Measurements from ENCODE around the gene ZP4.
"Not testable (repeated sequence)": the region's sequence is repeated elsewhere in the genome, so short reads cannot be mapped to it uniquely, and the experiment has no call there.

The ZP4 gene

DNA sequence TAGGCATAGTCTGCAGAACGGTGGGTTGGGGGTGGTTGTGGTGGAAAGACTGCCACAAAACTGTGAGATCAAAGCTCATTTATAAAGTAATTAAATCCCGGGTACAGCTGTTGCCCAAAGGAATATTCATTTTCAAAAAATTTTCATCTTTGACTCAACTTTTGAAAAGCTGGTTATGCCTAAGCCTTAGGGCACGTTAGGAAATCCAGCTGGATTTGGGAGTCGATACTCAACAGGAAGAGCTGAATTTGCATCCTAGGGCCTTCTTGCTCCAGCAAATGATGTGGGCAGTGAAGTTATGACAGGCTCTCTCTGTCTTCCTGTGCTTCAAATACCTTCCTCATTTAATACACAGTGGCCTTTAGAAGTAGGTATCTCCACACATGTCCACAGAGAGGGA is 31.7 kb downstream of the ZP4 start:
- Mint-ChIP-seq H3K27ac (no peak overlapping the region), H3K4me1 (no peaks in the 10 kb centered on the region), H3K4me3 (no peak overlapping the region), H3K27me3 (peaks cover 5% of the 10 kb centered on the region), H3K9me3 (peaks cover 0 to 7% of the 10 kb centered on the region in 2 donors)
- no peak for DNase-seq
- ATAC-seq, result no peak

DNA sequence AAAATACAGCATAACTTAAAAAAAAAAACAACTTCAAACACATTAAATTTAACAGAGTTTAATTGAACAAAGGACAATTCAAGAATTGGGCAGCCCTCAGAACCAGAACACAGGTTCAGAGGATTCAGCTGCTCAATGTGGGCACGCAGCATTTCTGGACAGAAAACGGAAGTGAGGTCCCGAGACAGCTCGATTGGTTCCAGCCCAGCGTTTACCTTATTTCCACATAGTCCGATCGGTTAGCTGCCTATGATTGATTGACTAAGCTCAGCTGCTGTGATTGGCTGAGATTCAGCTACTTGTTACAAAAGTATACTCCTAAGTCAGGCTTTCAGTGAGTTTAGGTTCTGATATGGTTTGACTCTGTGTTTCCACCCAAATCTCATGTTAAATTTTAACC is 33.3 kb downstream of the ZP4 start:
- Mint-ChIP-seq H3K27ac (no peak overlapping the region), H3K4me3 (no peak overlapping the region), H3K27me3 (no peaks in the 10 kb centered on the region), H3K4me1 (no peaks in the 10 kb centered on the region), H3K9me3 (peaks cover 0 to 7% of the 10 kb centered on the region in 2 donors)
- DNase-seq (no peak), ATAC-seq (no peak)

DNA sequence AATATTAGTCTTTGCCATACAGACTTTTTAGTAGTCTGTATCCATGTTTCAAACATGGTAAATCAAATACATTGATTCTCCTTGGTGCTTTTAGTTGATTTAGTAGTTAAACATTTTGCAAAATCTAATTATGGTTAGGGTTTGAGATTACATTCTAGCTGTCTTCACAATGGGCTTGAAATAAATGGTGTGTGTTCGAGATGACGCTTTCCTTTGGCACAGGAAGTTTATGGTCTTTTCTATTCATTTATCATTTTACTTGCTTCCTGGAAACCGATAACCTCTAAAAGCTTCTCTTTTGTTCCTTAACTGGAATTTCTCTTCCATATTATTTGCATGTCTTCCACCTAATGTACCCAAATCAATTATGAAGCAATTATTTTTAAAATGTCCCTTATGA is 38.4 kb downstream of the ZP4 start:
- ATAC-seq (no peak), DNase-seq (no peak)
- Mint-ChIP-seq H3K4me1 (no peaks in the 10 kb centered on the region), H3K27ac (peak overlapping the region in 1 of 2 donors; percentile 20), H3K27me3 (no peaks in the 10 kb centered on the region), H3K9me3 (peaks cover 0 to 23% of the 10 kb centered on the region in 2 donors), H3K4me3 (no peak overlapping the region)

DNA sequence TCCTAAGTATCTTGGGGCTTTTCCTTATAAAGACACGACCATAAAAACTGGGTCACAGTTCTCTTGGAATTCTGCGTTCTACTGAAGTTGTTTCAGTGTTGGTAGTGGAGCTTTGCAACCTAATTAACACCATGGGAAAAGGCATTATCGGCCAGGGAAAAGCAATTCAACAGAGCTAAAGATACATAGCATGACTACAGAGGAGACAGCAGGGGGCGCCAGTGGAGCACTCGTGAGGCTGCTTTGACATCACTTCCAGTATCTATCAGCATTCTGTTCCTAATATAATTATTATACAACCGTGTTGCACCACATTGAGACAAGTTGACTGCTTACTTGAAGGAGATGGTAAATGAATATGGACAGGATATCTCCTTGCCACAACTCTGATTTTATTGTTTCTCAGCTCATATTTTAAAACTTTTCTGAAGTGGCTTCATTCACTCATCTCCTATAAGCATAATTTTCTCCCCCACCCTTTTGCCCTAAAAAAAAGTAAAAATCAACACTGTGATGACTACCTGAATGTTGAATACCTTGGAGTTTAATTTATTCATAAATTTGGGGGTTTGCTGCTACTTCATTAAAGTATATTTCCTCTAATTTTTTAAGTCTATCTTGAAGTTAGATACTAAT is 39.4 kb downstream of the ZP4 start:
- DNase-seq, result peak; percentile 5 to 11
- H3K27ac Mint-ChIP-seq, result no peak overlapping the region
- no peaks in the 10 kb centered on the region for H3K4me1 Mint-ChIP-seq
- no peak for ATAC-seq
- no peak overlapping the region for H3K4me3 Mint-ChIP-seq
- H3K9me3 Mint-ChIP-seq, result peaks cover 0 to 31% of the 10 kb centered on the region in 2 donors
- no peaks in the 10 kb centered on the region for H3K27me3 Mint-ChIP-seq

DNA sequence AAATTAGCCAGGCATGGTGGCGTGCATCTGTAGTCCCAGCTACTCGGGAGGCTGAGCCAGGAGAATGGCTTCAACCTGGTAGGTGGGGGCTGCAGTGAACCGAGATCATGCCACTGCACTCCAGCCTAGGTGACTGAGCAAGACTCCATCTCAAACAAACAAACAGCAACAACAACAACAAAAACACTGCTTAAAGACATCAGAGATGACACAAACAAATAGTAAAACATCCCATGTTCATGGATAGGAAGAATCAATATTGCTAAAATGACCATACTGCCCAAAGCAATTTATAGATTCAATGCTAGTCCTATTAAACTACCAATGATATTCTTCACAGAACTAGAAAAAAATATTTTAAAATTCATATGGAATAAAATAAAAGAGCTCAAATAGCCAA is 47.2 kb downstream of the ZP4 start:
- not testable (repeated sequence) for H3K4me1 Mint-ChIP-seq, ATAC-seq, H3K27me3 Mint-ChIP-seq, DNase-seq, H3K4me3 Mint-ChIP-seq, H3K27ac Mint-ChIP-seq
- H3K9me3 Mint-ChIP-seq, result peaks cover 0 to 26% of the 10 kb centered on the region in 2 donors

DNA sequence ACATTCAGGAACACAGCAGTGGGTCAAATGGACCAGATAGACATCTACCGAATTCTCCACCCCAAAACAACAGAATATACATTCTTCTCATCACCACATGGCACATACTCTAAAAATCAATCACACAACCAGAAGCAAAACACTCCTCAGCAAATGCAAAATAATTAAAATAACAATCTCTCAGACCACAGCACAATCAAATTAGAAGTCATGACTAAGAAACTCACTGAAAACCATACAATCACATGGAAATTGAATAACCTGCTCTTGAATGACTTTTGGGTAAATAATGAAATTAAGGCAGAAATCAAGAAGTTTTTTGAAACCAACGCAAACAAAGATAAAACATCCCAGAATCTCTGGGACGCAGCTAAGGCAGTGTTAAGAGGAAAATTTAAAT is 49.2 kb downstream of the ZP4 start:
- Mint-ChIP-seq H3K4me1 (no peaks in the 10 kb centered on the region), H3K4me3 (no peak overlapping the region), H3K27me3 (no peaks in the 10 kb centered on the region), H3K9me3 (peaks cover 0 to 19% of the 10 kb centered on the region in 2 donors), H3K27ac (no peak overlapping the region)
- ATAC-seq, result no peak
- DNase-seq, result no peak

DNA sequence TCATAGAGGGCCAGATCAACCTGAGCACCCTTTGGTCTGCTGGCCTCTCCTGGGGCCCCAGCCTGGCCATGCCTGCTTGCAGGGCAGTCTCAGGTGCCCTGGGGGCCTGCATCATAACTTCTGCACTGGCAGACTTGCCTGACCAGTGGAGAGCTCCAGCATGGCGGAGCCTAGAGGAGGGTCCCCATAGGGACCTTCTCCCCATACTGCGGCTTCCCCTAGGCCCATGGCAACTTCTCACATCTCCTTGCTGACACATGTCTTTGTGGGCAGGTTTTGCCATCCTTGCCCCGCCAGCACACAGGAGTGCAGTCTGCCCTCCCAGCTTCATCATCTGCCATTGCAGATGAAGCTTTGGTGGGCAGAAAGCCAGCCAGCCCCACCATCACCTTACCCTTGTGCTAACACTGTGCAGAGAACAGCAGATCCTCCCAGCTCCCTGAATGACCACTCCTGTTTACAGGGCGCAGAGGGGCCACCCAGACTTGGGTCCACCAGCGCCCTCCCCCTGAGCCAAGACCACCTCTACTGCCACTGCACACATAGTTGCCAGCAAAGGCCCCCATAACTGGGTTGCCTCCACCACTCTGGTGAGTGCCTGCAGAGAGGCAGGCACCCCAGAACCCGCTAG is 51.7 kb downstream of the ZP4 start:
- H3K27ac Mint-ChIP-seq, result no peak overlapping the region
- no peaks in the 10 kb centered on the region for H3K27me3 Mint-ChIP-seq
- ATAC-seq (no peak), DNase-seq (no peak)
- H3K4me3 Mint-ChIP-seq, result no peak overlapping the region
- H3K4me1 Mint-ChIP-seq, result no peaks in the 10 kb centered on the region
- peaks cover 0 to 15% of the 10 kb centered on the region in 2 donors for H3K9me3 Mint-ChIP-seq

DNA sequence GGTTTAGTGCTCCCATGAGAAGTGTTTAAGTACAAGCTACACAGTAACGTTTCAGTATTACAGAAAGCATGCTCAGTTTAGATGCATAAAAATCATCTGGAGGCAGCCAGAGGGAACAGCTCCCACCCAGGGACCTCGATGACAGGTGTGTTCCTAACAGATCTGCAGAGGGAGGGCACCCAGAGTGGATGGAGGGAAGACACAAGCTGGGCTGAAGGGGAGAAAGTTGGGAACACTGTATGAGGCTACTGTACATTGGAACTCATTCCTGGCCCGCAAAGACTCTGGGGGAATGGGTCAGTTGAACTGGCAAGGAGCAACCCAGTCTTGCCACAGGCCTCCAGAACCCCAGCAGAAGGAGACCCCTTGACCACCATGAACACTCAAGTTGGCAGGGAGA is 52.4 kb downstream of the ZP4 start:
- no peak for ATAC-seq
- no peak overlapping the region for H3K4me3 Mint-ChIP-seq
- H3K27me3 Mint-ChIP-seq, result no peaks in the 10 kb centered on the region
- peak overlapping the region in 1 of 2 donors; percentile 80 for H3K27ac Mint-ChIP-seq
- H3K9me3 Mint-ChIP-seq, result peaks cover 0 to 15% of the 10 kb centered on the region in 2 donors
- no peaks in the 10 kb centered on the region for H3K4me1 Mint-ChIP-seq
- DNase-seq, result no peak

DNA sequence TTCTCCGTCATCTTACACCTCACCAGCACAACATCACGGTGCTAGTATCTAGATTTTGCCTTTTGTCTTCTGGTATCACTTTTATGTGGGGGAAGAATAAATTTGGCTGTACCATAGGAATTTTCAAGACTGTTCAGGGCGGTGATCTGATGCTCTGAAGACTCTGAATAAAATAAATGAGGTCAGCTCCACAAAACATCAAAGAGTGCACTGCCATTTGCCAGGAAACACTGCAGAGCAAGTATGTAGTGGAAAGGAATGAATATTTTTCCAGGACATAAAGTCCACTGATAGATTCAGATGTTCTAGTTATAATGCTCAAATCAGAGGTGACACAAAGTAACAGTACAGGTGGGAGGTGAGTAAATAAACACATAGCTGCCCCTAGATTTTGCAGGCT is 56.3 kb downstream of the ZP4 start:
- Mint-ChIP-seq H3K4me1 (no peaks in the 10 kb centered on the region), H3K27me3 (no peaks in the 10 kb centered on the region), H3K27ac (no peak overlapping the region), H3K4me3 (no peak overlapping the region), H3K9me3 (peaks cover 0 to 6% of the 10 kb centered on the region in 2 donors)
- ATAC-seq (no peak), DNase-seq (no peak)

DNA sequence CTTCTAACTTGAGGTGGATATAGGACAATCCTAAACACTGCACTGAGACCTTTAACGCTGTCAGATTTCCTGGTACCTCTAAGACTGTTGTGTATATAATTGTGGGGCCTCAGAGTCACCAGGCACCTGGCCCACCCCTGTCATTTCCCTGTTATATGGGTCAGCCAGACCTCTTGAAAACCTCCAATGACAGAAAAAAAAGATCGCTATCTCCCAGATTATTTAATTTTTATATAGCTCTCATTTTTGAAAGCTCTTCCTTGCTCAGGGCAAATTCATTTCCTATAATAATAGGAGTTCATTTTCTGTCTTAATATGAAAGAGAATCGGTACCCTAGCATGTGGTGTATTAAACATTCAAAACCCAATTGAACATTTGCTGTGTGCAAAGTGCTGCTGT is 56.7 kb downstream of the ZP4 start:
- ATAC-seq, result no peak
- H3K27me3 Mint-ChIP-seq, result no peaks in the 10 kb centered on the region
- peaks cover 0 to 2% of the 10 kb centered on the region in 2 donors for H3K9me3 Mint-ChIP-seq
- no peak for DNase-seq
- no peak overlapping the region for H3K27ac Mint-ChIP-seq
- H3K4me1 Mint-ChIP-seq, result no peaks in the 10 kb centered on the region
- H3K4me3 Mint-ChIP-seq, result no peak overlapping the region

DNA sequence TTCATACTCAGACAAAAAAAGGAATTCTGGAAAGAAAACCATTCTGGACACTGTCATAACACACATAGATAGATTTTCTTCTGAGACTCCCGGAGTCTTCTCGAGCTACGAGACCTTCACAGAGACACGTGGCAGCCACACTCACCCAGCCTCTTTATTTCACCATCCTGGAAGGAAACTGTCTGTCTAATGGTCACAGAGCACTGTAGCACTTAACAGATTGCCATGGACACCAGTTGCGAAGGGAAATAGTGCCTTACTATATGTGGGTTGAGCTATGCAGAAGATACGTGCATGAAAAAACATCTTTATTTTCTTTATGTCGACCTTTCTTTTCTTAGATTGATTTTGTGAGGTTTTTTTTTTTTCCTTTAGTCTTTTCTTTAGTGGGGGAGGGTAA is 57.9 kb downstream of the ZP4 start:
- DNase-seq (no peak), ATAC-seq (no peak)
- Mint-ChIP-seq H3K27ac (no peak overlapping the region), H3K9me3 (no peaks in the 10 kb centered on the region), H3K4me3 (no peak overlapping the region), H3K27me3 (no peaks in the 10 kb centered on the region), H3K4me1 (no peaks in the 10 kb centered on the region)

Data from stimulated activated naive CD8-positive, alpha-beta T cell treated with anti-CD3 and anti-CD28 coated beads, Interleukin-15, amount 100 ng/mL, for 72 hours (primary cell).